Neural progenitor cell (in vitro differentiated cells): ENCODE data around the gene YIF1B. TPM values are rescaled to one million over a fixed set of nuclear protein-coding genes. Genes with fewer than 3 reads are reported as not detected.

Source experiments
- DNase-seq: peaks from one replicate; pipeline ENCODE4 v3.0.0-alpha.2; 2016; ENCODE audit warnings: low spot score
- H2AFZ ChIP-seq: fragments of 200-600 bp; sonication (generic); replicated peaks from 2 replicates; pipeline ENCODE4 v1.6.1; 2016; ENCODE audit warnings: antibody characterized with exemption
- H3F3A ChIP-seq: fragments of 200-600 bp; sonication (generic); 2 replicates; pipeline ENCODE4 v1.6.1; 2016; ENCODE audit warnings: antibody characterized with exemption, low read depth
- H3K27ac ChIP-seq: fragments of 200-600 bp; sonication (generic); 2 replicates; pipeline ENCODE4 v1.5.1; 2016; ENCODE audit warnings: mild to moderate bottlenecking
- H3K27me3 ChIP-seq: fragments of 200-600 bp; sonication (generic); 2 replicates; pipeline ENCODE4 v1.6.1; 2016; ENCODE audit warnings: mild to moderate bottlenecking, moderate library complexity
- H3K36me3 ChIP-seq: fragments of 200-600 bp; sonication (generic); 2 replicates; pipeline ENCODE4 v1.5.1; 2016
- H3K4me1 ChIP-seq: fragments of 200-600 bp; sonication (generic); 2 replicates; pipeline ENCODE4 v1.6.1; 2016; ENCODE audit warnings: mixed run types
- H3K4me2 ChIP-seq: fragments of 200-600 bp; sonication (generic); 2 replicates; pipeline ENCODE4 v1.6.1; 2016
- H3K4me3 ChIP-seq: fragments of 200-600 bp; sonication (generic); 2 replicates; pipeline ENCODE4 v1.5.1; 2016
- H3K79me2 ChIP-seq: fragments of 200-600 bp; sonication (generic); 2 replicates; pipeline ENCODE4 v1.6.1; 2016; ENCODE audit warnings: low read depth
- H3K9ac ChIP-seq: fragments of 200-600 bp; sonication (generic); 2 replicates; pipeline ENCODE4 v1.6.1; 2016
- H3K9me3 ChIP-seq: fragments of 200-600 bp; sonication (generic); 2 replicates; pipeline ENCODE4 v1.5.1; 2016; ENCODE audit warnings: low read depth
- H4K20me1 ChIP-seq: fragments of 200-600 bp; sonication (generic); 2 replicates; pipeline ENCODE4 v1.6.1; 2016; ENCODE audit warnings: low read depth
- H3K27ac Mint-ChIP-seq: 3 replicates; pipeline ENCODE4 v1.8.0; 2021; ENCODE audit warnings: mixed read lengths
- H3K27me3 Mint-ChIP-seq: 2 replicates; pipeline ENCODE4 v1.8.0; 2022; ENCODE audit warnings: low read depth, mild to moderate bottlenecking, inconsistent platforms, moderate library complexity, mixed read lengths; ENCODE audit not compliant: insufficient read depth
- H3K36me3 Mint-ChIP-seq: 3 replicates; pipeline ENCODE4 v1.8.0; 2021; ENCODE audit warnings: mixed read lengths
- H3K4me1 Mint-ChIP-seq: 3 replicates; pipeline ENCODE4 v1.8.0; 2021; ENCODE audit warnings: mixed read lengths
- H3K4me3 Mint-ChIP-seq: 3 replicates; pipeline ENCODE4 v1.8.0; 2021; ENCODE audit warnings: mild to moderate bottlenecking, moderate library complexity, mixed read lengths
- H3K9me3 Mint-ChIP-seq: 3 replicates; pipeline ENCODE4 v1.8.0; 2020; ENCODE audit warnings: mixed read lengths
- CTCF ChIP-seq: fragments of 200-600 bp; sonication (generic); IDR thresholded peaks from 2 replicates; pipeline ENCODE4 v1.5.1; 2017; ENCODE audit warnings: antibody characterized with exemption, mild to moderate bottlenecking
- EZH2 ChIP-seq: fragments of 200-600 bp; sonication (generic); IDR thresholded peaks from 2 replicates; pipeline ENCODE4 v1.6.1; 2017; ENCODE audit warnings: antibody characterized with exemption, mild to moderate bottlenecking, moderate library complexity
- EZH2phosphoT487 ChIP-seq: fragments of 200-600 bp; sonication (generic); IDR thresholded peaks from 2 replicates; pipeline ENCODE4 v1.6.1; 2017; ENCODE audit warnings: antibody characterized with exemption
- total RNA-seq: library from RNA; depleted of rRNA; stranded (reverse); fragments of >200 nt; gene quantifications from 2 replicates; pipeline ENCODE4 v1.2.3, GENCODE V29; 2015; ENCODE audit warnings: low replicate concordance

YIF1B gene
- total RNA-seq, 1 donor from 2014 or later = 38.1 TPM

- H3K4me3 ChIP-seq = no peak overlapping the region
- Mint-ChIP-seq H3K36me3 (no peaks in the 10 kb centered on the region), H3K27me3 (peaks cover 29% of the 10 kb centered on the region), H3K9me3 (peaks cover 3% of the 10 kb centered on the region), H3K4me3 (no peak overlapping the region), H3K4me1 (peaks cover 21% of the 10 kb centered on the region), H3K27ac (no peak overlapping the region)
- H2AFZ ChIP-seq = no peak overlapping the region
- no peak overlapping the region for H3K27ac ChIP-seq
- peaks cover 3% of the 10 kb centered on the region for H3K4me1 ChIP-seq
- H3K9me3 ChIP-seq = no peaks in the 10 kb centered on the region
- H3K79me2 ChIP-seq = no peaks in the 10 kb centered on the region
- no peaks in the 10 kb centered on the region for H3K36me3 ChIP-seq
- H4K20me1 ChIP-seq = no peaks in the 10 kb centered on the region
- DNase-seq = no peak
- no peak overlapping the region for H3K9ac ChIP-seq
- H3F3A ChIP-seq = peaks cover 22% of the 10 kb centered on the region
- H3K27me3 ChIP-seq = peaks cover 57% of the 10 kb centered on the region
- no peak for TF ChIP-seq EZH2
- TF ChIP-seq EZH2phosphoT487 = no peak
- no peak for TF ChIP-seq CTCF
- H3K4me2 ChIP-seq = no peak overlapping the region
Observed at GRCh38 chr19:38358071-38358470, 42.3 kb upstream of the YIF1B start.

GRCh38 chr19:38355728-38356725, 40.3 kb upstream of the YIF1B start:
- DNase-seq = no peak
- Histone ChIP-seq H3K9me3 (no peaks in the 10 kb centered on the region), H3K4me3 (no peak overlapping the region), H3K27ac (no peak overlapping the region), H2AFZ (no peak overlapping the region), H3K9ac (no peak overlapping the region), H3F3A (peaks cover 3% of the 10 kb centered on the region), H3K36me3 (no peaks in the 10 kb centered on the region), H3K4me2 (no peak overlapping the region), H3K27me3 (peaks cover 51% of the 10 kb centered on the region), H4K20me1 (no peaks in the 10 kb centered on the region), H3K79me2 (no peaks in the 10 kb centered on the region), H3K4me1 (peaks cover under 1% of the 10 kb centered on the region)
- Mint-ChIP-seq H3K27ac (no peak overlapping the region), H3K9me3 (peaks cover 3% of the 10 kb centered on the region), H3K27me3 (peaks cover 30% of the 10 kb centered on the region), H3K4me3 (no peak overlapping the region), H3K36me3 (no peaks in the 10 kb centered on the region), H3K4me1 (peaks cover 20% of the 10 kb centered on the region)
- TF ChIP-seq CTCF (no peak), EZH2 (no peak), EZH2phosphoT487 (no peak)

- H3K79me2 ChIP-seq = no peaks in the 10 kb centered on the region
- TF ChIP-seq CTCF = no peak
- no peak for TF ChIP-seq EZH2
- no peak for TF ChIP-seq EZH2phosphoT487
- H3F3A ChIP-seq = no peaks in the 10 kb centered on the region
- H4K20me1 ChIP-seq = no peaks in the 10 kb centered on the region
- Mint-ChIP-seq H3K27ac (peak overlapping the region; percentile 13), H3K27me3 (peaks cover 9% of the 10 kb centered on the region), H3K4me1 (peaks cover 10% of the 10 kb centered on the region), H3K36me3 (no peaks in the 10 kb centered on the region), H3K4me3 (no peak overlapping the region), H3K9me3 (no peaks in the 10 kb centered on the region)
- H3K9ac ChIP-seq = no peak overlapping the region
- no peak overlapping the region for H2AFZ ChIP-seq
- H3K27me3 ChIP-seq = peaks cover 17% of the 10 kb centered on the region
- no peak overlapping the region for H3K27ac ChIP-seq
- no peaks in the 10 kb centered on the region for H3K9me3 ChIP-seq
- H3K36me3 ChIP-seq = no peaks in the 10 kb centered on the region
- no peak overlapping the region for H3K4me3 ChIP-seq
- DNase-seq = no peak
- H3K4me1 ChIP-seq = no peaks in the 10 kb centered on the region
- no peak overlapping the region for H3K4me2 ChIP-seq
Observed at GRCh38 chr19:38352611-38353010, 36.9 kb upstream of the YIF1B start.
